Measurements from ENCODE around the gene CIBAR2. TPM values are rescaled to one million over a fixed set of nuclear protein-coding genes. Genes with fewer than 3 reads are reported as not detected.

The CIBAR2 gene
- total and polyA plus RNA-seq, 10 donors: 0.13 to 2.4 (median 0.35) TPM; not detected in 3

DNA sequence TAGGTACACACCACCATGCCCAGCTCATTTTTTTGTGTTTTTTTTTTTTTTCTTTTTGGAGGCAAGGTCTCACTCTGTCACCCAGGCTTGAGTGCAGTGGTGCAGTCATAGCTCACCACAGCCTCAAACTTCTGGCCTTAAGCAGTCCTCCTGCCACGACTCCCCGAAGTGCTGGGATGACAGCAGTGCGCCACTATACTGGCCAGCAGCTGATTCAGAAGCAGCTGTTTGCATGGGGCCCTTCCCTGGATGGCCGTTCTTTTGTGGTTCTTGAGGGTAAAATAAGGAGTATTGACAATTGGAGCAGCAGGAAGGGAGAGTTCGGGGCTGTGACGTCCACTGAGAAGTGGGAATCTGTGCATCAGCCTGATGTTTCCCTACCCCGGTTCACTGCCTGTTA, 43.1 kb downstream of the CIBAR2 start:
- H3K27ac ChIP-seq: no peak overlapping the region
- intact Hi-C loops (cut with DNase I; ENCODE audit: low total_unique reads): no loop called here
- H3K9me3 ChIP-seq: no peaks in the 10 kb centered on the region
- H3K4me3 ChIP-seq: no peak overlapping the region
- TF ChIP-seq POLR2A (IDR thresholded peaks at IDR 0.05): no peak
- TF ChIP-seq POLR2AphosphoS5 (IDR thresholded peaks at IDR 0.05): no peak
- TF ChIP-seq, protein P1, sequence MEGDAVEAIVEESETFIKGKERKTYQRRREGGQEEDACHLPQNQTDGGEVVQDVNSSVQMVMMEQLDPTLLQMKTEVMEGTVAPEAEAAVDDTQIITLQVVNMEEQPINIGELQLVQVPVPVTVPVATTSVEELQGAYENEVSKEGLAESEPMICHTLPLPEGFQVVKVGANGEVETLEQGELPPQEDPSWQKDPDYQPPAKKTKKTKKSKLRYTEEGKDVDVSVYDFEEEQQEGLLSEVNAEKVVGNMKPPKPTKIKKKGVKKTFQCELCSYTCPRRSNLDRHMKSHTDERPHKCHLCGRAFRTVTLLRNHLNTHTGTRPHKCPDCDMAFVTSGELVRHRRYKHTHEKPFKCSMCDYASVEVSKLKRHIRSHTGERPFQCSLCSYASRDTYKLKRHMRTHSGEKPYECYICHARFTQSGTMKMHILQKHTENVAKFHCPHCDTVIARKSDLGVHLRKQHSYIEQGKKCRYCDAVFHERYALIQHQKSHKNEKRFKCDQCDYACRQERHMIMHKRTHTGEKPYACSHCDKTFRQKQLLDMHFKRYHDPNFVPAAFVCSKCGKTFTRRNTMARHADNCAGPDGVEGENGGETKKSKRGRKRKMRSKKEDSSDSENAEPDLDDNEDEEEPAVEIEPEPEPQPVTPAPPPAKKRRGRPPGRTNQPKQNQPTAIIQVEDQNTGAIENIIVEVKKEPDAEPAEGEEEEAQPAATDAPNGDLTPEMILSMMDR (IDR thresholded peaks at IDR 0.05 in 8 of 11, conservative IDR thresholded peaks at IDR 0.05 in 3 of 11): no peak
- H3K27me3 ChIP-seq (replicated peaks in 1 of 7): no peaks in the 10 kb centered on the region
- peaks cover 0 to 95% (median 26%) of the 10 kb centered on the region in 6 donors for H3K36me3 ChIP-seq
- H3K4me1 ChIP-seq: peaks cover 0 to 18% (median 3%) of the 10 kb centered on the region in 6 donors
- 83 to 96% (median 93%) methylated on average over 7 of the region's 7 CpGs for WGBS, 5 donors
- DNase-seq: no peak

DNA sequence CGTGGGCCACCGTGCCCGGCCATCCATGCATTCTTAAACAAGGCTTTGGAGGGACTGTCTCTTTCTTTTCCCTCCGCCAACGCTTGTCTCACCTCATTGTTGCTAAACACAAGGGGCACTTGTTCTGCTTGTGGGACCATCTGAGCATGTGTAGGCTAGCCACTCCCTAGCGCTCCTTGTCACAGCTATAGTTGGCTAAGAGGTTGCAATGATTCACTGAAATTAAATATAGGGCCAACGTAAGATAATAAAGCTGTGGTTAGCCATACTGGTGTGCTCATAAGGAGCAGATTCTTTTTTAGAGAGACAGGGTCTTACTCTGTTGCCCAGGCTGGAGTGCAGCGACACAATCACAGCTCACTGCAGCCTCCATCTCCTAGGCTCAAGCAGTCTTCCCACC, 43.5 kb downstream of the CIBAR2 start:
- H3K4me1 ChIP-seq: peaks cover 0 to 22% (median 3%) of the 10 kb centered on the region in 6 donors
- H3K9me3 ChIP-seq: no peaks in the 10 kb centered on the region
- no peak overlapping the region for H3K27ac ChIP-seq
- no peak overlapping the region for H3K4me3 ChIP-seq
- intact Hi-C loops (cut with DNase I; ENCODE audit: low total_unique reads): no loop called here
- no peak for DNase-seq
- 85 to 97% (median 92%) methylated on average over 8 of the region's 8 CpGs for WGBS, 5 donors
- no peaks in the 10 kb centered on the region for H3K27me3 ChIP-seq (replicated peaks in 1 of 7)
- TF ChIP-seq POLR2A (IDR thresholded peaks at IDR 0.05) (no peak), POLR2AphosphoS5 (IDR thresholded peaks at IDR 0.05) (no peak)
- TF ChIP-seq, protein P1 (IDR thresholded peaks at IDR 0.05 in 8 of 11, conservative IDR thresholded peaks at IDR 0.05 in 3 of 11): no peak
- H3K36me3 ChIP-seq: peaks cover 0 to 91% (median 26%) of the 10 kb centered on the region in 6 donors

DNA sequence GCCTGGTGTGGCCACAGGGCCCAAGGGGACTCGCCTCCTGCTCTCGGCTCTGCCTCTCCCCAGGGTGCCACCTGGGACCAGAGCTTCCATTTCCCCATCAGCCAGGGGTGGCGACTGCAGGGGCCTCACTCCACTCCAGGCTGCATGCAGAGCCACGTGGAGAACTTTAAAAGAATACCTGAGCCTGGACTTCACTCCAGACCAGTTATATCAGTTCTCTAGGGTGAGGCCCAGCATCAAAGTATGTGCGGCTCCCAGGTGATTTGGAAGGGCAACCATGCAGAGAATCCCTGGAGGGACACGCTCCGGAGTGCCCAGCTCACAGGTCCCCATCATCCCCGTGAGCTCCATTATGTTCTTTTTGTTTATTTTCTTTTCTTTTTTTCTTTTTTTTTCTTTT, 44.8 kb downstream of the CIBAR2 start:
- Histone ChIP-seq H3K4me1 (peaks cover 0 to 25% (median 13%) of the 10 kb centered on the region in 6 donors), H3K9me3 (no peaks in the 10 kb centered on the region), H3K4me3 (no peak overlapping the region), H3K36me3 (peaks cover 0 to 78% (median 21%) of the 10 kb centered on the region in 6 donors), H3K27me3 (replicated peaks in 1 of 7) (no peaks in the 10 kb centered on the region), H3K27ac (no peak overlapping the region)
- no peak for TF ChIP-seq POLR2AphosphoS5 (IDR thresholded peaks at IDR 0.05)
- TF ChIP-seq POLR2A (IDR thresholded peaks at IDR 0.05): no peak
- TF ChIP-seq, protein P1 (IDR thresholded peaks at IDR 0.05 in 8 of 11, conservative IDR thresholded peaks at IDR 0.05 in 3 of 11): no peak
- 76 to 90% (median 87%) methylated on average over 8 of the region's 8 CpGs for WGBS, 5 donors
- DNase-seq: no peak
- intact Hi-C loops (cut with DNase I; ENCODE audit: low total_unique reads): no loop called here

DNA sequence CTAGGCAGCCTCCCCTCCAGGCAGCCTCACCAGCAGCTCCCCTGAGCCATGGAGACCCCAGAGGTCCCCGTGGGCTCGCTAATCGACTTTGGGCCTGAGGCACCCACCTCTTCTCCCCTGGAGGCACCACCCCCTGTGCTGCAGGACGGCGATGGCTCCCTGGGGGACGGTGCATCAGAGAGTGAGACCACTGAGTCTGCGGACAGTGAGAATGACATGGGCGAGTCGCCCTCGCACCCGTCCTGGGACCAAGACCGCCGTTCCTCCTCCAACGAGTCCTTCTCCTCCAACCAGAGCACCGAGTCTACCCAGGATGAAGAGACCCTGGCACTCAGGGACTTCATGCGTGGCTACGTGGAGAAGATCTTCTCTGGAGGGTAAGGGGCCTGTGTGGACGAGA, 45.2 kb downstream of the CIBAR2 start:
- no peaks in the 10 kb centered on the region for H3K27me3 ChIP-seq (replicated peaks in 1 of 7)
- no peaks in the 10 kb centered on the region for H3K9me3 ChIP-seq
- DNase-seq: no peak
- no peak overlapping the region for H3K27ac ChIP-seq
- H3K4me3 ChIP-seq: no peak overlapping the region
- peaks cover 0 to 75% (median 21%) of the 10 kb centered on the region in 6 donors for H3K36me3 ChIP-seq
- peaks cover 0 to 25% (median 17%) of the 10 kb centered on the region in 6 donors for H3K4me1 ChIP-seq
- 89 to 96% (median 94%) methylated on average over 15 to 18 of the region's 18 CpGs for WGBS, 5 donors
- intact Hi-C loops (cut with DNase I; ENCODE audit: low total_unique reads): no loop called here
- no peak for TF ChIP-seq POLR2A (IDR thresholded peaks at IDR 0.05)
- TF ChIP-seq, protein P1 (IDR thresholded peaks at IDR 0.05 in 8 of 11, conservative IDR thresholded peaks at IDR 0.05 in 3 of 11): no peak
- peak in 1 of 3 donors; percentile 6 for TF ChIP-seq POLR2AphosphoS5 (IDR thresholded peaks at IDR 0.05)
